Omental fat pad (tissue), 4 donors: ENCODE measurements around the gene PTGR1. TPM values are rescaled to one million over a fixed set of nuclear protein-coding genes. Genes with fewer than 3 reads are reported as not detected.
A peak's percentile ranks its signal among the peaks of the same experiment; 100 is the strongest.
"Not testable (repeated sequence)": the region's sequence is repeated elsewhere in the genome, so short reads cannot be mapped to it uniquely, and the experiment has no call there.

Experiments
- ATAC-seq: fragments of 150-250 bp; one replicate; pipeline ENCODE4 v1.9.1; 2016; ENCODE audit warnings: mild to moderate bottlenecking, moderate library complexity; ENCODE audit not compliant: low FRiP score
- DNase-seq: peaks from one replicate; pipeline ENCODE4 v3.0.0-alpha.2; 2019; ENCODE audit warnings: low spot score
- CTCF ChIP-seq, 3 donors: fragments of 450-650 bp; IDR thresholded peaks; one replicate each; pipeline ENCODE4 v1.5.1; 2016 to 2017; ENCODE audit warnings: antibody characterized with exemption in 3 of 3, mild to moderate bottlenecking in 3 of 3, moderate library complexity in 2 of 3
- total RNA-seq, 4 donors: library from RNA; depleted of rRNA; stranded (reverse); fragments of >200 nt; gene quantifications; one replicate each; pipeline ENCODE4 v1.1.0, GENCODE V29; 2016

Gene PTGR1
- total RNA-seq, 4 donors from 2014 or later: 28.0 to 63.8 (median 46.4) TPM

- TF ChIP-seq CTCF (IDR thresholded peaks at IDR 0.05): no peak
- no peak for ATAC-seq
Observed at GRCh38 chr9:111582888-111583287, 16.6 kb downstream of the PTGR1 start.

GRCh38 chr9:111572950-111573604, 26.4 kb downstream of the PTGR1 start:
- no peak for ATAC-seq
- TF ChIP-seq CTCF (IDR thresholded peaks at IDR 0.05): no peak

More at GRCh38 chr9:111582888-111583287, 16.6 kb downstream of the PTGR1 start:
- DNase-seq: no peak

GRCh38 chr9:111568127-111568526, 31.3 kb downstream of the PTGR1 start:
- not testable (repeated sequence) for DNase-seq, ATAC-seq

More at GRCh38 chr9:111572950-111573604, 26.4 kb downstream of the PTGR1 start:
- no peak for DNase-seq

GRCh38 chr9:111566234-111566633, 33.2 kb downstream of the PTGR1 start:
- ATAC-seq (no peak), DNase-seq (no peak)
- TF ChIP-seq CTCF (IDR thresholded peaks at IDR 0.05): no peak

GRCh38 chr9:111561165-111561719, 38.2 kb downstream of the PTGR1 start:
- DNase-seq (no peak), ATAC-seq (no peak)
- no peak for TF ChIP-seq CTCF (IDR thresholded peaks at IDR 0.05)

- no peak for TF ChIP-seq CTCF (IDR thresholded peaks at IDR 0.05)
- ATAC-seq: peak; percentile 23
- DNase-seq: no peak
Observed at GRCh38 chr9:111559000-111559610, 40.3 kb downstream of the PTGR1 start.

GRCh38 chr9:111555425-111555824, 44.0 kb downstream of the PTGR1 start:
- ATAC-seq, DNase-seq: not testable (repeated sequence)

GRCh38 chr9:111548623-111549022, 50.8 kb downstream of the PTGR1 start:
- TF ChIP-seq CTCF (IDR thresholded peaks at IDR 0.05): no peak
- no peak for DNase-seq
- no peak for ATAC-seq
